ENCODE data around the gene PSMB3. TPM values are rescaled to one million over a fixed set of nuclear protein-coding genes. Genes with fewer than 3 reads are reported as not detected.
A peak's percentile ranks its signal among the peaks of the same experiment; 100 is the strongest.

PSMB3 gene
- total RNA-seq, 1 experiment from 2014 or later = 346 TPM

- peak; percentile 92 for ATAC-seq
- ChIA-PET POLR2A (no interaction called here), RAD21 (ENCODE audit: low non-redundant PET in 1 of 2, low total read pairs in 2 of 2, uncharacterized antibody in 2 of 2, unreplicated experiment in 2 of 2) (no interaction called here), CTCF (no interaction called here)
- no peaks in the 10 kb centered on the region for H3K27me3 ChIP-seq (ENCODE audit: insufficient read depth, low read length)
- no peaks in the 10 kb centered on the region for H3K9me2 ChIP-seq (ENCODE audit: insufficient read depth)
- peak; percentile 97 for DNase-seq (ENCODE audit: low read depth, low spot score)
- H3K4me1 ChIP-seq (ENCODE audit: control insufficient read depth in 1 of 2, insufficient read depth in 2 of 2, low read length in 2 of 2) = peaks cover 11 to 20% of the 10 kb centered on the region in 2 experiments
- H3K36me3 ChIP-seq (ENCODE audit: control insufficient read depth in 1 of 2, insufficient read depth in 2 of 2, low read length in 2 of 2) = peaks cover 16 to 22% of the 10 kb centered on the region in 2 experiments; a peak in 3 of 4 replicates
- intact Hi-C loops (cut with micrococcal nuclease) = loop anchor here (5.0 kb wide), 1 partner anchor 47 kb away; the partner anchor contains the start of gene PSMB3
- no peaks in the 10 kb centered on the region for H4K20me1 ChIP-seq (ENCODE audit: insufficient read depth)
- no peaks in the 10 kb centered on the region for H3K9me3 ChIP-seq (ENCODE audit: control insufficient read depth in 1 of 2, insufficient read depth in 1 of 2, low read depth in 1 of 2, low read length in 2 of 2)
- no peak within 1 kb of the TSS for H2AFZ ChIP-seq (ENCODE audit: low read depth, low read length, poor library complexity, severe bottlenecking)
- peak within 1 kb of the TSS; percentile 99 for H3K27ac ChIP-seq (ENCODE audit: low read depth, low read length)
- peak within 1 kb of the TSS; percentile 80 for H3K9ac ChIP-seq (ENCODE audit: low read length)
- H3K4me3 ChIP-seq (replicated peaks in 1 of 2; ENCODE audit: low read depth in 1 of 2, low read length in 2 of 2) = peak within 1 kb of the TSS; percentile 83 to 85
- H3K79me2 ChIP-seq (ENCODE audit: insufficient read depth, low read length) = peaks cover 43% of the 10 kb centered on the region
- BruUV-seq (replicated peaks) = no TSS peak
- H3K4me2 ChIP-seq (ENCODE audit: low read length) = peak within 1 kb of the TSS; percentile 88
- TF ChIP-seq ATF3 (IDR thresholded peaks at IDR 0.05) (no peak), CEBPB (IDR thresholded peaks at IDR 0.05; ENCODE audit: low read depth) (no peak), SP1 (IDR thresholded peaks at IDR 0.05; ENCODE audit: low read depth) (peak; percentile 89), MAX (IDR thresholded peaks at IDR 0.05) (peak; percentile 65), EZH2phosphoT487 (IDR thresholded peaks at IDR 0.05; ENCODE audit: borderline replicate concordance) (no peak), EZH2 (IDR thresholded peaks at IDR 0.05) (no peak), POLR2AphosphoS5 (IDR thresholded peaks at IDR 0.05; ENCODE audit: low read depth, low read length) (peak; percentile 85), ZFX (IDR thresholded peaks at IDR 0.05) (no peak), REST (IDR thresholded peaks at IDR 0.05; ENCODE audit: low read depth) (no peak), POLR2A (IDR thresholded peaks at IDR 0.05; ENCODE audit: borderline replicate concordance, extremely low read depth, insufficient read depth, insufficient read length) (peak; percentile 65), RAD21 (IDR thresholded peaks at IDR 0.05; ENCODE audit: low read depth) (no peak), FOSL1 (IDR thresholded peaks at IDR 0.05; ENCODE audit: low read depth) (no peak), SRF (IDR thresholded peaks at IDR 0.05; ENCODE audit: low read depth) (no peak), ZNF274 (IDR thresholded peaks at IDR 0.05; ENCODE audit: low read depth, low read length) (no peak), ZBTB33 (IDR thresholded peaks at IDR 0.05; ENCODE audit: extremely low read depth, insufficient replicate concordance, low read length) (peak; percentile 7), JUND (IDR thresholded peaks at IDR 0.05) (peak; percentile 73), CTCF (IDR thresholded peaks at IDR 0.05 in 2 of 3, conservative IDR thresholded peaks at IDR 0.05 in 1 of 3; ENCODE audit: borderline replicate concordance in 1 of 3, insufficient read depth in 1 of 3, low read depth in 2 of 3, low read length in 2 of 3) (no peak), TCF7L2 (IDR thresholded peaks at IDR 0.05; ENCODE audit: borderline replicate concordance, extremely low read depth, insufficient read depth, insufficient read length) (peak; percentile 70), YY1 (IDR thresholded peaks at IDR 0.05; ENCODE audit: extremely low read depth, insufficient replicate concordance, low read depth, low read length) (peak; percentile 95)
These were observed 47.1 kb downstream of the PSMB3 start, which contains the start of gene PIP4K2B for GRCh38 chr17:38799501-38800236. Gene PIP4K2B (minus strand): TSS chr17:38799556. CDS start chr17:38799424, 132 bp downstream.

Data from HCT116 (cell line).